IMR-90 (cell line): Measurements from ENCODE around the gene TMC3. TPM values are rescaled to one million over a fixed set of nuclear protein-coding genes. Genes with fewer than 3 reads are reported as not detected.

Experiments used
- ATAC-seq: fragments of 200-7000 bp; cut with Tn5 transposase; 2 replicates; pipeline ENCODE4 v1.9.1; 2020; ENCODE audit warnings: low read depth, mild to moderate bottlenecking, moderate library complexity
- BruUV-seq: library from RNA; stranded (reverse); fragments of 400-500 nt; replicated peaks from 2 replicates; lab custom pipeline; 2021; lab: Mats Ljungman, UMichigan
- CTCF ChIA-PET: fragments of 300-600 bp; formaldehyde crosslinking; extraction: SDS; loops from one replicate; lab custom pipeline; 2021; ENCODE audit warnings: antibody characterized with exemption; lab: Yijun Ruan, JAX
- POLR2A ChIA-PET: fragments of 300-600 bp; sonication (Branson Sonifier 250); formaldehyde crosslinking; loops from one replicate; lab custom pipeline; 2022; ENCODE audit warnings: antibody characterized with exemption; ENCODE audit not compliant: unreplicated experiment; lab: Charles Lee
- DNase-seq: peaks from one replicate; pipeline ENCODE4 v3.0.0; 2013
- H2AFZ ChIP-seq: replicated peaks from 2 replicates; pipeline ENCODE3; 2013; ENCODE audit warnings: low read length, mild to moderate bottlenecking; ENCODE audit not compliant: poor library complexity
- H2AK5ac ChIP-seq: 2 replicates; pipeline ENCODE4 v1.6.1; 2013; ENCODE audit warnings: low read depth, low read length, inconsistent platforms
- H2AK9ac ChIP-seq: replicated peaks from 2 replicates; pipeline ENCODE3; 2013; ENCODE audit warnings: mild to moderate bottlenecking, low read depth, low read length, moderate library complexity; ENCODE audit not compliant: poor library complexity
- H2BK120ac ChIP-seq: 2 replicates; pipeline ENCODE4 v1.6.1; 2013; ENCODE audit warnings: low read depth, low read length, inconsistent platforms
- H2BK15ac ChIP-seq: 3 replicates; pipeline ENCODE4 v1.6.1; 2013; ENCODE audit warnings: low read depth, low read length, inconsistent platforms
- H2BK20ac ChIP-seq: 2 replicates; pipeline ENCODE4 v1.6.1; 2013; ENCODE audit warnings: low read depth, mild to moderate bottlenecking, inconsistent platforms, low read length, moderate library complexity
- H2BK5ac ChIP-seq: 2 replicates; pipeline ENCODE4 v1.6.1; 2013; ENCODE audit warnings: mild to moderate bottlenecking, low read depth, low read length, inconsistent platforms; ENCODE audit not compliant: poor library complexity, severe bottlenecking
- H3K14ac ChIP-seq: replicated peaks from 2 replicates; pipeline ENCODE4 v1.6.1; 2013; ENCODE audit warnings: low read depth, low read length, inconsistent platforms
- H3K18ac ChIP-seq: 2 replicates; pipeline ENCODE4 v1.6.1; 2013; ENCODE audit warnings: low read depth, low read length, control low read depth
- H3K23ac ChIP-seq: 2 replicates; pipeline ENCODE4 v1.6.1; 2013; ENCODE audit warnings: low read depth, low read length, inconsistent platforms
- H3K27ac ChIP-seq: 2 replicates; pipeline ENCODE4 v1.5.1; 2013; ENCODE audit warnings: mild to moderate bottlenecking, control low read depth, low read length; ENCODE audit not compliant: insufficient read depth
- H3K27me3 ChIP-seq: 2 replicates; pipeline ENCODE4 v1.6.1; 2013; ENCODE audit warnings: low read length; ENCODE audit not compliant: control insufficient read depth, insufficient read depth
- H3K36me3 ChIP-seq: 2 replicates; pipeline ENCODE4 v1.6.1; 2013; ENCODE audit warnings: low read length, mixed read lengths; ENCODE audit not compliant: control insufficient read depth, insufficient read depth
- H3K4ac ChIP-seq: 2 replicates; pipeline ENCODE4 v1.6.1; 2013; ENCODE audit warnings: low read depth, low read length, inconsistent platforms
- H3K4me1 ChIP-seq: 2 replicates; pipeline ENCODE4 v1.6.1; 2013; ENCODE audit warnings: low read length, mixed read lengths; ENCODE audit not compliant: control insufficient read depth, insufficient read depth
- H3K4me2 ChIP-seq: 2 replicates; pipeline ENCODE4 v1.6.1; 2013; ENCODE audit warnings: low read depth, mild to moderate bottlenecking, control low read depth, low read length, moderate library complexity
- H3K4me3 ChIP-seq: 2 replicates; pipeline ENCODE4 v1.5.1; 2013; ENCODE audit warnings: low read depth, mild to moderate bottlenecking, control low read depth, low read length, moderate library complexity; ENCODE audit not compliant: insufficient read depth
- H3K56ac ChIP-seq: 2 replicates; pipeline ENCODE4 v1.6.1; 2013; ENCODE audit warnings: low read length, inconsistent platforms; ENCODE audit not compliant: insufficient read depth; ENCODE audit errors: extremely low read depth
- H3K79me1 ChIP-seq, 2 experiments: 2 replicates each; pipeline ENCODE4 v1.6.1; 2013; ENCODE audit warnings: low read length in 2 of 2, inconsistent platforms in 1 of 2, low read depth in 1 of 2
- H3K9ac ChIP-seq: 2 replicates; pipeline ENCODE4 v1.6.1; 2013; ENCODE audit warnings: low read depth, low read length, control low read depth
- H3K9me1 ChIP-seq: 2 replicates; pipeline ENCODE4 v1.6.1; 2013; ENCODE audit warnings: low read length, inconsistent platforms; ENCODE audit not compliant: insufficient read depth
- H3K9me3 ChIP-seq: 2 replicates; pipeline ENCODE4 v1.6.1; 2013; ENCODE audit warnings: low read length; ENCODE audit not compliant: control insufficient read depth, insufficient read depth
- H4K20me1 ChIP-seq: 2 replicates; pipeline ENCODE4 v1.6.1; 2013; ENCODE audit warnings: low read length, inconsistent platforms; ENCODE audit not compliant: insufficient read depth
- H4K5ac ChIP-seq: 2 replicates; pipeline ENCODE4 v1.6.1; 2013; ENCODE audit warnings: mild to moderate bottlenecking, low read depth, low read length, control low read depth
- H4K8ac ChIP-seq, 2 experiments: 2 replicates each; pipeline ENCODE4 v1.6.1; 2013; ENCODE audit warnings: low read depth in 2 of 2, low read length in 2 of 2, control low read depth in 1 of 2, inconsistent platforms in 1 of 2
- H4K91ac ChIP-seq: 2 replicates; pipeline ENCODE4 v1.6.1; 2013; ENCODE audit warnings: low read depth, low read length, inconsistent platforms; ENCODE audit not compliant: insufficient read depth
- CEBPB ChIP-seq: IDR thresholded peaks from 2 replicates; pipeline ENCODE4 v1.6.1; 2012; ENCODE audit warnings: low read depth, low read length, improper control_type of control experiment
- NFE2L2 ChIP-seq: fragments of 150-350 bp; IDR thresholded peaks from 2 replicates; pipeline ENCODE4 v1.6.1; 2016; ENCODE audit warnings: low read depth, mild to moderate bottlenecking, low read length
- WGBS, 2 experiments: methylation state at CpG; one replicate each; pipeline versions ENCODE4 v1.1.5 to v1.1.7; 2013; ENCODE audit warnings: missing lambda C conversion rate in 2 of 2; ENCODE audit not compliant: insufficient read length in 1 of 2; ENCODE audit errors: extremely low coverage in 2 of 2; 5-methylcytosine and 5-hydroxymethylcytosine counted together
- dilution Hi-C: fragments of 300-500 bp; cut with HindIII; formaldehyde crosslinking; loops from one replicate; pipeline ENCODE4 v1.14.3; 2018; ENCODE audit warnings: low sequenced_read_pairs; ENCODE audit not compliant: unreplicated experiment
- in situ Hi-C: fragments of 300-500 bp; cut with MboI; formaldehyde crosslinking; loops from 3 replicates; pipeline ENCODE4 v1.14.3; 2019; ENCODE audit warnings: low sequenced_read_pairs, inconsistent platforms, mixed read lengths
- intact Hi-C: fragments of 100-400 bp; cut with micrococcal nuclease; formaldehyde crosslinking; loops from 2 replicates; pipeline ENCODE4 v1.10.0; 2022
- polyA plus RNA-seq, 3 experiments: library from polyadenylated mRNA; depleted of rRNA; stranded (reverse); fragments of >200 nt; gene quantifications; 2 replicates each; pipeline ENCODE4 v1.2.3, GENCODE V29; 2012; ENCODE audit warnings: low replicate concordance in 1 of 3
- total RNA-seq: library from RNA; depleted of rRNA; stranded (reverse); fragments of >200 nt; gene quantifications from 2 replicates; pipeline ENCODE4 v1.2.3, GENCODE V29; 2012

Gene TMC3
- total and polyA plus RNA-seq, 2 of the 4 experiments (the other 2 are of a cell fraction) = not detected

DNA sequence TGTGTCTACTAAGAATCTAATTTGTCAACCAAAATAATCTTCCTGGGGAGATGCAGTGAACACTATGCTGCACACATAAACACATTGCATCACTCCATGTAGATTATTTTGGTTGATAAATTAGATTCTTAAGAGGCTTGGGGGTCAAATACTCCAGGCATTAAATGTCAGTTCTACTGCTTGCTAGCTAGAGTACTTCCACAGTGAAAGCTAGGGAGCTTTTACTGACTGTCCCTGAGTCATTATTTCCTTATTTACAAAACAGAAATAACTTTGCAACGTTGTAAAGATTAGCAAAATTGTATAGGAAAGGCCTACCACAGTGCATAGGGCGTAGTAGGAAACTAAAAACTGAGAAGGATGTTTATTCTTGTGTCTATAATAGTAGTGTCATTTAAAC lies 12.9 kb upstream of the TMC3 start:
- H2BK20ac ChIP-seq = no peak overlapping the region
- no peak overlapping the region for H2AFZ ChIP-seq
- H4K5ac ChIP-seq = no peak overlapping the region
- no peak overlapping the region for H2BK15ac ChIP-seq
- in situ Hi-C loops (no loop called here), intact Hi-C loops (loop anchor here (5.0 kb wide), 1 partner anchor 60 kb away; no protein-coding TSS in a partner anchor), dilution Hi-C loops (no loop called here)
- ChIA-PET CTCF (no interaction called here), POLR2A (no interaction called here)
- H3K4me1 ChIP-seq = peaks cover 5% of the 10 kb centered on the region; the same call in 1 of the 2 replicates
- H4K8ac ChIP-seq = no peak overlapping the region
- no peak overlapping the region for H3K27ac ChIP-seq
- no peak overlapping the region for H3K4ac ChIP-seq
- H3K56ac ChIP-seq = no peak overlapping the region
- no peaks in the 10 kb centered on the region for H3K79me1 ChIP-seq
- peak; percentile 94 for ATAC-seq
- no peak overlapping the region for H3K4me3 ChIP-seq
- no peaks in the 10 kb centered on the region for H3K36me3 ChIP-seq
- no peak overlapping the region for H3K9ac ChIP-seq
- no peak overlapping the region for H3K18ac ChIP-seq
- TF ChIP-seq CEBPB = peak; percentile 54; the same call in 1 of the 2 replicates
- TF ChIP-seq NFE2L2 = no peak
- DNase-seq = peak; percentile 64
- no peak overlapping the region for H3K23ac ChIP-seq
- peaks cover 2% of the 10 kb centered on the region; the same call in 1 of the 2 replicates for H3K9me3 ChIP-seq
- no peak overlapping the region for H3K14ac ChIP-seq
- H3K4me2 ChIP-seq = no peak overlapping the region
- no peak overlapping the region for H2BK120ac ChIP-seq
- H3K9me1 ChIP-seq = peaks cover 7% of the 10 kb centered on the region; the same call in 1 of the 2 replicates
- no peak overlapping the region for H2BK5ac ChIP-seq
- H2AK9ac ChIP-seq = no peak overlapping the region
- WGBS, 2 experiments = no CpG with 5 or more reads among the region's 2 CpGs
- H4K20me1 ChIP-seq = no peaks in the 10 kb centered on the region
- BruUV-seq = no TSS peak
- no peak overlapping the region for H4K91ac ChIP-seq
- H3K27me3 ChIP-seq = peaks cover 2% of the 10 kb centered on the region; the same call in 1 of the 2 replicates
- no peak overlapping the region for H2AK5ac ChIP-seq
